A549 (cell line): ENCODE results near the gene FYB1. TPM values are rescaled to one million over a fixed set of nuclear protein-coding genes. Genes with fewer than 3 reads are reported as not detected.

Experiments
- ATAC-seq, 2 experiments: fragments of 200-7000 bp in 1 of 2; fragments of >200 bp in 1 of 2; cut with Nextera tagmentation in 1 of 2; cut with Tn5 transposase in 1 of 2; 3 replicates each; pipeline versions ENCODE4 v1.8.0 to v1.9.1; 2018 to 2020; ENCODE audit warnings: mild to moderate bottlenecking in 1 of 2, moderate library complexity in 1 of 2
- CTCF ChIA-PET: fragments of 300-600 bp; sonication (Branson Sonifier 250); formaldehyde crosslinking; extraction: SDS; loops from one replicate; lab custom pipeline; 2021; ENCODE audit warnings: antibody characterized with exemption, inconsistent platforms; lab: Yijun Ruan, JAX
- POLR2A ChIA-PET: fragments of 350-600 bp; formaldehyde crosslinking; extraction: SDS; loops from one replicate; lab custom pipeline; 2021; ENCODE audit warnings: antibody characterized with exemption, inconsistent platforms; lab: Yijun Ruan, JAX
- DNase-seq, 2 experiments: peaks; one replicate each; pipeline versions ENCODE4 v3.0.0 to v3.0.0-alpha.2; 2011 to 2016; ENCODE audit warnings: low read depth in 1 of 2, low spot score in 1 of 2
- FAIRE-seq: peaks from 2 replicates; lab custom pipeline; 2011; peaks lifted over from hg19 to GRCh38; lab: Jason Lieb, UNC
- H3K27ac ChIP-seq, 2 experiments: fragments of >200 bp; sonication (Bioruptor Twin); formaldehyde crosslinking; 3 replicates each; pipeline ENCODE4 v1.5.1; 2016 to 2017
- H3K4me1 ChIP-seq: fragments of >200 bp; sonication (Bioruptor Twin); formaldehyde crosslinking; 3 replicates; pipeline ENCODE4 v1.6.1; 2016
- H3K4me2 ChIP-seq: fragments of >200 bp; sonication (Bioruptor Twin); formaldehyde crosslinking; 3 replicates; pipeline ENCODE4 v1.6.1; 2016
- H3K4me3 ChIP-seq: fragments of >200 bp; sonication (Bioruptor Twin); formaldehyde crosslinking; 3 replicates; pipeline ENCODE4 v1.5.1; 2016
- H3K9me3 ChIP-seq: fragments of >200 bp; sonication (Bioruptor Twin); formaldehyde crosslinking; 3 replicates; pipeline ENCODE4 v1.6.1; 2016
- CBX2 ChIP-seq: fragments of 200-600 bp; sonication (generic); IDR thresholded peaks from 2 replicates; pipeline ENCODE4 v1.6.1; 2016; ENCODE audit warnings: low read depth, mild to moderate bottlenecking, borderline replicate concordance
- CBX8 ChIP-seq: fragments of 200-600 bp; sonication (generic); IDR thresholded peaks from 2 replicates; pipeline ENCODE4 v1.6.1; 2016
- CEBPB ChIP-seq, 2 experiments: fragments of >200 bp in 1 of 2; sonication (Bioruptor Twin) in 1 of 2; formaldehyde crosslinking in 1 of 2; IDR thresholded peaks; 2 replicates each; pipeline ENCODE4 v1.6.1; 2012 to 2016
- CHD4 ChIP-seq: fragments of 200-600 bp; sonication (generic); IDR thresholded peaks from 2 replicates; pipeline ENCODE4 v1.6.1; 2016; ENCODE audit warnings: antibody characterized with exemption, mild to moderate bottlenecking, borderline replicate concordance
- EP300 ChIP-seq, 2 experiments: fragments of >200 bp; sonication (Bioruptor Twin); formaldehyde crosslinking; IDR thresholded peaks; 2 replicates in 1 of 2; 3 replicates in 1 of 2; pipeline ENCODE4 v1.6.1; 2016 to 2017
- ESRRA ChIP-seq: fragments of 150-350 bp; IDR thresholded peaks from 2 replicates; pipeline ENCODE4 v1.6.1; 2014; ENCODE audit warnings: mild to moderate bottlenecking, low read length, borderline replicate concordance
- FOSB ChIP-seq: fragments of 250-450 bp; sonication (Bioruptor Pico); IDR thresholded peaks from 2 replicates; pipeline ENCODE4 v1.5.0; 2020; ENCODE audit warnings: mild to moderate bottlenecking, moderate library complexity
- FOXS1 ChIP-seq: fragments of 250-450 bp; sonication (Bioruptor Pico); IDR thresholded peaks from 2 replicates; pipeline ENCODE4 v1.5.0; 2020; ENCODE audit warnings: mild to moderate bottlenecking, moderate library complexity
- HDAC2 ChIP-seq: fragments of 200-600 bp; sonication (generic); IDR thresholded peaks from 2 replicates; pipeline ENCODE4 v1.6.1; 2016
- HEYL ChIP-seq: fragments of 250-450 bp; sonication (Bioruptor Pico); IDR thresholded peaks from 2 replicates; pipeline ENCODE4 v1.8.0; 2021; ENCODE audit warnings: mild to moderate bottlenecking, moderate library complexity
- HOXB13 ChIP-seq: fragments of 250-450 bp; sonication (Bioruptor Pico); IDR thresholded peaks from 2 replicates; pipeline ENCODE4 v1.5.0; 2020; ENCODE audit warnings: low read depth, mild to moderate bottlenecking, moderate library complexity
- JUNB ChIP-seq: fragments of >200 bp; sonication (Bioruptor Twin); formaldehyde crosslinking; IDR thresholded peaks from 2 replicates; pipeline ENCODE4 v1.6.1; 2016
- KDM1A ChIP-seq: fragments of 200-600 bp; sonication (generic); IDR thresholded peaks from 2 replicates; pipeline ENCODE4 v1.6.1; 2016; ENCODE audit warnings: low read depth, mild to moderate bottlenecking
- MAFK ChIP-seq: fragments of 450-650 bp; IDR thresholded peaks from 2 replicates; pipeline ENCODE4 v1.6.1; 2014; ENCODE audit not compliant: partially characterized antibody
- MAZ ChIP-seq: fragments of 150-350 bp; IDR thresholded peaks from 2 replicates; pipeline ENCODE4 v1.6.1; 2014; ENCODE audit warnings: antibody characterized with exemption, low read depth, low read length, borderline replicate concordance
- MYC ChIP-seq: IDR thresholded peaks from 2 replicates; pipeline ENCODE4 v1.6.1; 2012; ENCODE audit warnings: mild to moderate bottlenecking, inconsistent platforms, low read length, improper control_type of control experiment, borderline replicate concordance
- NFE2L2 ChIP-seq: fragments of 150-350 bp; conservative IDR thresholded peaks from 2 replicates; pipeline ENCODE4 v1.6.1; 2014; ENCODE audit warnings: low read length
- PHF8 ChIP-seq: fragments of 200-600 bp; sonication (generic); IDR thresholded peaks from 2 replicates; pipeline ENCODE4 v1.6.1; 2016; ENCODE audit warnings: low read depth, mild to moderate bottlenecking, antibody characterized with exemption, moderate library complexity, borderline replicate concordance
- POLR2A ChIP-seq: IDR thresholded peaks from 2 replicates; pipeline ENCODE4 v1.6.1; 2012; ENCODE audit warnings: mild to moderate bottlenecking, low read length
- RAD21 ChIP-seq, 2 experiments: fragments of >200 bp in 1 of 2; sonication (Bioruptor Twin) in 1 of 2; formaldehyde crosslinking in 1 of 2; IDR thresholded peaks in 1 of 2; conservative IDR thresholded peaks in 1 of 2; 2 replicates in 1 of 2; 3 replicates in 1 of 2; pipeline ENCODE4 v1.6.1; 2012 to 2018; ENCODE audit warnings: inconsistent platforms in 1 of 2
- RARB ChIP-seq: fragments of 250-450 bp; sonication (Bioruptor Pico); IDR thresholded peaks from 2 replicates; pipeline ENCODE4 v1.8.0; 2021; ENCODE audit warnings: mild to moderate bottlenecking, moderate library complexity
- TP53 ChIP-seq: fragments of 250-450 bp; sonication (Bioruptor Pico); IDR thresholded peaks from 2 replicates; pipeline ENCODE4 v1.5.0; 2021; ENCODE audit warnings: mild to moderate bottlenecking, moderate library complexity
- ZC3H11A ChIP-seq: fragments of 450-650 bp; IDR thresholded peaks from 2 replicates; pipeline ENCODE4 v1.6.1; 2014; ENCODE audit warnings: antibody characterized with exemption, mild to moderate bottlenecking
- ZNF302 ChIP-seq: fragments of 250-450 bp; sonication (Bioruptor Pico); IDR thresholded peaks from 2 replicates; pipeline ENCODE4 v1.9.0; 2021; ENCODE audit warnings: inconsistent platforms, mild to moderate bottlenecking, moderate library complexity
- WGBS: methylation state at CpG from one replicate; pipeline ENCODE4 v1.1.6; 2017; ENCODE audit errors: missing lambda C conversion rate; 5-methylcytosine and 5-hydroxymethylcytosine counted together
- polyA plus RNA-seq, 4 experiments: library from polyadenylated mRNA; depleted of rRNA in 3 of 4; stranded (reverse); fragments of >200 nt; fragmentation: RNase III in 1 of 4; extraction: RNeasy Plus Mini Kit Qiagen cat#74134 plus additional on column Dnase treatment in 1 of 4; gene quantifications; 2 replicates in 3 of 4; 3 replicates in 1 of 4; pipeline ENCODE4 v1.2.3, GENCODE V29; 2011 to 2017
- TF ChIP-seq, protein P1 (sequence below): fragments of 150-350 bp; IDR thresholded peaks from 2 replicates; pipeline ENCODE4 v1.6.1; 2014; ENCODE audit warnings: low read depth, mild to moderate bottlenecking, low read length
- TF ChIP-seq, protein P2 (sequence below): fragments of 250-450 bp; sonication (Bioruptor Pico); IDR thresholded peaks from 2 replicates; pipeline ENCODE4 v1.5.0; 2021; ENCODE audit warnings: mild to moderate bottlenecking, moderate library complexity, borderline replicate concordance
- TF ChIP-seq, protein P3 (sequence below): fragments of 250-450 bp; sonication (Bioruptor Pico); IDR thresholded peaks from 2 replicates; pipeline ENCODE4 v1.5.0; 2020; ENCODE audit warnings: low read depth, mild to moderate bottlenecking, moderate library complexity
- TF ChIP-seq, protein P4 (sequence below): IDR thresholded peaks from 2 replicates; pipeline ENCODE4 v1.6.1; 2012; ENCODE audit warnings: low read depth, borderline replicate concordance
- TF ChIP-seq, protein P5 (sequence below): fragments of >200 bp; sonication (Bioruptor Twin); formaldehyde crosslinking; IDR thresholded peaks from 3 replicates; pipeline ENCODE4 v1.6.1; 2016

The FYB1 gene
- polyA plus RNA-seq, 2 of the 4 experiments (the other 2 are of a cell fraction): 7.4 to 34.6 TPM

DNA sequence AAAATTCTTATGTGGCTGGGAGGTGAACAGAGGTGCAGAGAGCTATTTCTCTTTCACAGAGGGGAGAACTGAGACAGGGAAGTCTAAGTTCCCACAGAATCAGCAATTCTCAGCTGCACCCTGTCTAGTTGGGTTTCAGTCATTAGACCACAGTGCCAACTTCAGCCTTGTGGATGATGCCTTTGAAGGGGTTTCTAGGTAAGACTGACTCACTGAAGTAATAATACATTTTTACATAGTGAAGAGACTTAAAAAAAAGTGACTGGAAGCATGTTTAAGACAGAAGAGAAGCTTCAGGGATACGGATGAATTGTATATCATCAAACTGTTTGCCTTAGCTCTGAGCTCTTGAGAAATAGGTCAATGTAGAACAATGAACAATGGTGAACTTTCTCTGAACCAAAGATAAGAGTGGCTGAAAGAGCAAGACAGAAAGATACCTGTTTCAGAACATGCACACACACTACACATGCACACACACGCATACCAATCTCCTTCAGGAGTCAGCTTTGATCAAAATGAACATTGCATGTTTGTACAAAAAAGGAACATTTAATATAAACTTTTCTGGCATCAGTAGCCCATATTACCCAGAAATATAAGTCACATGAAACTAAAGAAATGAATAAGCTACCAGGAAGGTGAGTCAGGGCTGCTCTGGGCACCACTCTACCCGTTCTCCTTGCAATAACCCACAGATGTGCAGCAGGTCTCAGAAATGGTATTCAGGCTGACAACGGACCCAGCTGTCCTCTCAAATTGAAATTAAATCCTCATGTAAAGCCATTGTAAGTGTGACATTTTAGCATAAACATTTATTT, 12.6 kb upstream of the FYB1 start:
- TF ChIP-seq PHF8: no peak
- TF ChIP-seq POLR2A: no peak
- TF ChIP-seq JUNB: peak; percentile 33; the same call in 1 of the 2 replicates
- TF ChIP-seq EP300 (IDR thresholded peaks at IDR 0.05): no peak
- no peak for TF ChIP-seq ZC3H11A
- no peak for TF ChIP-seq ZNF302 (CRISPR knock-in tag)
- TF ChIP-seq FOSB: no peak
- TF ChIP-seq TP53: no peak
- TF ChIP-seq MAFK: no peak
- TF ChIP-seq, protein P1, sequence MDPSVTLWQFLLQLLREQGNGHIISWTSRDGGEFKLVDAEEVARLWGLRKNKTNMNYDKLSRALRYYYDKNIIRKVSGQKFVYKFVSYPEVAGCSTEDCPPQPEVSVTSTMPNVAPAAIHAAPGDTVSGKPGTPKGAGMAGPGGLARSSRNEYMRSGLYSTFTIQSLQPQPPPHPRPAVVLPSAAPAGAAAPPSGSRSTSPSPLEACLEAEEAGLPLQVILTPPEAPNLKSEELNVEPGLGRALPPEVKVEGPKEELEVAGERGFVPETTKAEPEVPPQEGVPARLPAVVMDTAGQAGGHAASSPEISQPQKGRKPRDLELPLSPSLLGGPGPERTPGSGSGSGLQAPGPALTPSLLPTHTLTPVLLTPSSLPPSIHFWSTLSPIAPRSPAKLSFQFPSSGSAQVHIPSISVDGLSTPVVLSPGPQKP: no peak
- TF ChIP-seq ESRRA: no peak
- peak in 1 of 2 experiments; percentile 18; a peak in 1 of 4 replicates for TF ChIP-seq CEBPB (IDR thresholded peaks at IDR 0.05)
- TF ChIP-seq, protein P2, sequence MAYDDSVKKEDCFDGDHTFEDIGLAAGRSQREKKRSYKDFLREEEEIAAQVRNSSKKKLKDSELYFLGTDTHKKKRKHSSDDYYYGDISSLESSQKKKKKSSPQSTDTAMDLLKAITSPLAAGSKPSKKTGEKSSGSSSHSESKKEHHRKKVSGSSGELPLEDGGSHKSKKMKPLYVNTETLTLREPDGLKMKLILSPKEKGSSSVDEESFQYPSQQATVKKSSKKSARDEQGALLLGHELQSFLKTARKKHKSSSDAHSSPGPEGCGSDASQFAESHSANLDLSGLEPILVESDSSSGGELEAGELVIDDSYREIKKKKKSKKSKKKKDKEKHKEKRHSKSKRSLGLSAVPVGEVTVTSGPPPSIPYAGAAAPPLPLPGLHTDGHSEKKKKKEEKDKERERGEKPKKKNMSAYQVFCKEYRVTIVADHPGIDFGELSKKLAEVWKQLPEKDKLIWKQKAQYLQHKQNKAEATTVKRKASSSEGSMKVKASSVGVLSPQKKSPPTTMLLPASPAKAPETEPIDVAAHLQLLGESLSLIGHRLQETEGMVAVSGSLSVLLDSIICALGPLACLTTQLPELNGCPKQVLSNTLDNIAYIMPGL (CRISPR knock-in tag): no peak
- no peak for TF ChIP-seq CBX2
- TF ChIP-seq, protein P3, sequence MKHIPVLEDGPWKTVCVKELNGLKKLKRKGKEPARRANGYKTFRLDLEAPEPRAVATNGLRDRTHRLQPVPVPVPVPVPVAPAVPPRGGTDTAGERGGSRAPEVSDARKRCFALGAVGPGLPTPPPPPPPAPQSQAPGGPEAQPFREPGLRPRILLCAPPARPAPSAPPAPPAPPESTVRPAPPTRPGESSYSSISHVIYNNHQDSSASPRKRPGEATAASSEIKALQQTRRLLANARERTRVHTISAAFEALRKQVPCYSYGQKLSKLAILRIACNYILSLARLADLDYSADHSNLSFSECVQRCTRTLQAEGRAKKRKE (CRISPR knock-in tag): no peak
- no peak for TF ChIP-seq HDAC2
- TF ChIP-seq RAD21 (conservative IDR thresholded peaks at IDR 0.05 in 1 of 2, IDR thresholded peaks at IDR 0.05 in 1 of 2): no peak
- CTCF ChIA-PET: interaction anchor here (1.3 to 5.1 kb wide), 5 partner anchors 14 to 112 kb away, joined by 3 to 51 read pairs (median 4); no protein-coding TSS in a partner anchor
- ATAC-seq (peak; percentile 77 to 84; a peak in 5 of 6 replicates), FAIRE-seq (peak; percentile 13), DNase-seq (peak in 1 of 2 experiments; percentile 62)
- H3K27ac ChIP-seq: peak overlapping the region; percentile 39 to 68; a peak in 4 of 6 replicates
- H3K4me2 ChIP-seq: peak overlapping the region; percentile 50
- POLR2A ChIA-PET: interaction anchor here (0.9 kb wide), 2 partner anchors 36 to 37 kb away, joined by 3 to 9 read pairs; no protein-coding TSS in a partner anchor
- H3K9me3 ChIP-seq: no peaks in the 10 kb centered on the region
- H3K4me1 ChIP-seq: peaks cover 14% of the 10 kb centered on the region; the same call in 2 of the 3 replicates
- 44% methylated on average over 4 of the region's 4 CpGs for WGBS
- no peak overlapping the region for H3K4me3 ChIP-seq

DNA sequence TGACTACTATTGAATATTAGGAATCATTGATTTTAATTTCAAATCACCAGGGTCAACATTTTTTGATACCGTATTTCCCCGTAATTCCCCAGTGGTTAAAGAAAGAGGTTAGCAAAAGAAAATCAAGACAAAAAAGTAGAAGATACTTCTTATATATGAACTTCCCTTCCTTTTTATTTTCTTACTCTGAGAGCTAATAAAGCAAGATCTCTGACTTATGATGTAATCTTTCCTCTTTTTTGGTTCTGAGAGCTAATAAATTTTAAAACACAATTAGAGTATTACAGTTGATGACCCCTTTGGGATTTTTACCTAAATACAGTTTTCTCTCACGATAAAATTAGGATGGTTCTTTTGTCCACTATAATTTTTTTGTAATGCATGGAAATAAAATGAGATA, 9.2 kb upstream of the FYB1 start:
- no peak overlapping the region for H3K4me3 ChIP-seq
- WGBS: 88% methylated on average over 3 of the region's 3 CpGs
- TF ChIP-seq, protein P1: no peak
- TF ChIP-seq CBX2 (no peak), KDM1A (no peak), CBX8 (no peak), MAZ (no peak), CHD4 (no peak), HOXB13 (CRISPR knock-in tag) (no peak), FOXS1 (no peak), NFE2L2 (no peak), RARB (CRISPR knock-in tag) (no peak), MYC (no peak), HEYL (CRISPR knock-in tag) (no peak)
- TF ChIP-seq, protein P4, sequence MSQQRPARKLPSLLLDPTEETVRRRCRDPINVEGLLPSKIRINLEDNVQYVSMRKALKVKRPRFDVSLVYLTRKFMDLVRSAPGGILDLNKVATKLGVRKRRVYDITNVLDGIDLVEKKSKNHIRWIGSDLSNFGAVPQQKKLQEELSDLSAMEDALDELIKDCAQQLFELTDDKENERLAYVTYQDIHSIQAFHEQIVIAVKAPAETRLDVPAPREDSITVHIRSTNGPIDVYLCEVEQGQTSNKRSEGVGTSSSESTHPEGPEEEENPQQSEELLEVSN: no peak
- TF ChIP-seq, protein P5, sequence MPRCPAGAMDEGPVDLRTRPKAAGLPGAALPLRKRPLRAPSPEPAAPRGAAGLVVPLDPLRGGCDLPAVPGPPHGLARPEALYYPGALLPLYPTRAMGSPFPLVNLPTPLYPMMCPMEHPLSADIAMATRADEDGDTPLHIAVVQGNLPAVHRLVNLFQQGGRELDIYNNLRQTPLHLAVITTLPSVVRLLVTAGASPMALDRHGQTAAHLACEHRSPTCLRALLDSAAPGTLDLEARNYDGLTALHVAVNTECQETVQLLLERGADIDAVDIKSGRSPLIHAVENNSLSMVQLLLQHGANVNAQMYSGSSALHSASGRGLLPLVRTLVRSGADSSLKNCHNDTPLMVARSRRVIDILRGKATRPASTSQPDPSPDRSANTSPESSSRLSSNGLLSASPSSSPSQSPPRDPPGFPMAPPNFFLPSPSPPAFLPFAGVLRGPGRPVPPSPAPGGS: no peak
- CTCF ChIA-PET: interaction anchor here (1.4 to 5.1 kb wide), 2 partner anchors 11 to 55 kb away, joined by 5 to 51 read pairs; no protein-coding TSS in a partner anchor
- H3K4me1 ChIP-seq: peaks cover 24% of the 10 kb centered on the region
- no peak overlapping the region for H3K4me2 ChIP-seq
- DNase-seq (no peak), FAIRE-seq (no peak), ATAC-seq (no peak)
- no peaks in the 10 kb centered on the region for H3K9me3 ChIP-seq
- POLR2A ChIA-PET: no interaction called here
- no peak overlapping the region for H3K27ac ChIP-seq
